HG03103 (cell line): ENCODE data around the gene LSAMP.
"Not testable (repeated sequence)": the region's sequence is repeated elsewhere in the genome, so short reads cannot be mapped to it uniquely, and the experiment has no call there.

Experiments used
- ATAC-seq: cut with Tn5 transposase; IDR thresholded peaks from one replicate; pipeline ENCODE4 v1.9.1; 2021; ENCODE audit warnings: low read depth; ENCODE audit not compliant: unreplicated experiment

The LSAMP gene

DNA sequence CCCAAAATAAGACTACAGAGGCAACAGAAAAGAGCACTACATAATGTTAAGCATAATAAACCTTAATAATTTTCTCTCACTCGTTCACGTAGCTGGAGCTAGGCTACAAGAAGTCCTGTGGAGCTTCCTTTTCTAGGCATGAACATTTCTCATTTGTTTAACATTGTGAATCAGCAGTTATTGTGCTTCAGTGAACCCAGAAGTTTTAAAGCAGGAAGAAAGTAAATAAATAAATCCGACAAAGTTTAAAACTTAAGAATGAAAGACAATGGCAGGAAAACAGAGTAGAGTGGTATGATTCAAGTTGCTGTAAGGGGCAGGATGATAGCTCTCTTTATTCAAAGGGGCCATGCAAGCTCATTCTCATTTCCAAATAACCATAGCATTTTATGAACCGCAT lies 191.8 kb downstream of the LSAMP start:
- ATAC-seq = no peak

DNA sequence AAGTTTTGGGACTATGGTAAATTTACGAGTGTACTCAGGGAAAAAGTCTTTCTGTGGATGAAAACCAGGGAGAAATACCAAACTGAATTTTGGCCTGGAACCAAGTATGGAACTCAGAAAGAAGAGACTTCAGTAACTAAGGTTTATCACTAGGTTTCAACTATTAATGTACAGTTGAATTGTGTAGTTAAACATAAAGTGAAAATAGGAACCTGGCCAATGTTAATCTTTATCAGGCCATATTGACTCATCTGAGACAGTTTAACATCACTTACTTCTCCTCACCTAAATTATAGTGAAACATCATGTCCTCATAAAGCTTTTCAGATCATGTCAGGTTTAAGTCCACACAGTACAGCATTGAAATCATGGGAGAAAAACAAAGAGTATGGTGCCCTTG lies 197.7 kb downstream of the LSAMP start:
- no peak for ATAC-seq

DNA sequence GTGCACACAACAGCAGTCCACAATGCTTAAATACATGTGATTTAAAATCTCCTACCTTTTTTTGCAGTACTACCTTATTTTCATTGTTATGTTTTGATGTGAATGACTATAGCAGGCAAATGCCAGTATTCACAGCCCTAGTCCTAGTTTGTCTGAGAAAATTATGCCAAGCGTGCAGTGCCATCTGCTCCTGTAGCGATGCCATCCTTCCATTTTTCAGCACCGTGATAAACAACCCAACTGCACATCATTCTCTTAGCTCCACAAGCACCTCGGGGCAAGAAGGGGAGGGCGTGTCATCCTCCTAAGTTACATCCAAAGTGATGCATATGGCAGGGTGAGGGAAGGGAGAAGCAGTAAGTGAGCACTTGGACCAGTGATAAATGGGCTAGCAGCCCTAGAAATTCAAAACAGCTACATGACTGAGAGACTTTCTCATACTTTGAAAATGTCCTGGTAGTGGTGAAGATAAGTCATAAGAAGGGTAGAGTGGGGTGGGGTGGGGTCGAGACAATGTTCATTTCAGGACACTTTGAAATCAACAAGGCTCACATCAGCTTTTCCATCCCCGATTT lies 198.8 kb downstream of the LSAMP start:
- ATAC-seq = no peak

DNA sequence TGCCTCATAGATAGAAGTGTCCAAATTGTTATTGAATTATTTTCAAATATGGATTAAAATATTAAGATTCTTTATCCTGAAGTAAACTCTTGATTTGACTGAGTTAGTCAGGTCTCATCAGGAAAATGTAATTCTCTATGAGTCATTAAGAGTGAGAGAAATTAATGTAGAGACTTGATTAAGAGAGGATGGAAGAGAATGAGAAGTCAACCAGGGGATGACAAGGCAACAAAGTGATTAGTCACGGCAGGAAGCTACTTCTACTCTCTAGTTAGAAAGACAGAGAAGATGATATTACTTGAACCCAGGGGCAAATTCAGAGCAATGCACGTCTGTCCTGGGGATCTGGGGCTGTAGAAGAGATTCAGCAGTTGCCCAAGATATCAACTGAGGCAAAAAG lies 202.5 kb downstream of the LSAMP start:
- ATAC-seq = no peak

DNA sequence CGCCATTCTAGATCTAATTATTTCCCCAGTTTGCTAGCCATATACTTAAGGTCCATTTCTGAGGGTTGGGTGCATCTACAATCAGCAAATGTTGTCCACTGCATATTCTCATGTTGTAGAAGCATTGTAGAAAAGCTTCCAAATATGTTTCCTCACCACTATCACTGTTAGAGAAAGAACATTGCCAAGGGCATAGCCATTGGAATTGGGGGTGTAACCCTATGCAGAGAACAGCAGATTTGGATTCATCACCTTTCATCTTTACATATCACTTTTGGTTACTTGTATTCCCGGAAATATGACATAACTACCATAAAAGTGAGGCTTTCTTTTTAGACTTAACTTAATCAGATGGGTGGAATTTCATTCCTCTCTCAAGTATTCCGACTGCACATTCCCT lies 203.6 kb downstream of the LSAMP start:
- no peak for ATAC-seq

DNA sequence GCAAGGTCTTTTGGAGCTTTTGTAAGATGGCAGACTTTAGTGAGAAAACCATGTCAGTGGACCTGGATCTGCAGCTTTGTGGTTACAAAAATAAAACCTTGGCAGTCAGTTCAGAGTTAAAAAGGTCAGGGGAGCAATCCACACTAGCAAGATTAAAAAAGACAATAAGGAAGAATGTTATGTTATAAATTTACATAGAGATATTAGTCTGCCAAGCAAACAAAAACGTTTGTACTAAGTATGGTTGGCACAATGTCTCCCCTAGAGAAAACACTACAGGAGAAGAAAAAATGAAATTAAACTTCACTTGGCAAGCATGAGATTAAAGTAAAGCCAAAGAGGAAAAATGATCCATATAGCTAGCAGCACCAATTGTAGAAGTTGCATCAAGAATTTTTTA lies 205.0 kb downstream of the LSAMP start:
- no peak for ATAC-seq

DNA sequence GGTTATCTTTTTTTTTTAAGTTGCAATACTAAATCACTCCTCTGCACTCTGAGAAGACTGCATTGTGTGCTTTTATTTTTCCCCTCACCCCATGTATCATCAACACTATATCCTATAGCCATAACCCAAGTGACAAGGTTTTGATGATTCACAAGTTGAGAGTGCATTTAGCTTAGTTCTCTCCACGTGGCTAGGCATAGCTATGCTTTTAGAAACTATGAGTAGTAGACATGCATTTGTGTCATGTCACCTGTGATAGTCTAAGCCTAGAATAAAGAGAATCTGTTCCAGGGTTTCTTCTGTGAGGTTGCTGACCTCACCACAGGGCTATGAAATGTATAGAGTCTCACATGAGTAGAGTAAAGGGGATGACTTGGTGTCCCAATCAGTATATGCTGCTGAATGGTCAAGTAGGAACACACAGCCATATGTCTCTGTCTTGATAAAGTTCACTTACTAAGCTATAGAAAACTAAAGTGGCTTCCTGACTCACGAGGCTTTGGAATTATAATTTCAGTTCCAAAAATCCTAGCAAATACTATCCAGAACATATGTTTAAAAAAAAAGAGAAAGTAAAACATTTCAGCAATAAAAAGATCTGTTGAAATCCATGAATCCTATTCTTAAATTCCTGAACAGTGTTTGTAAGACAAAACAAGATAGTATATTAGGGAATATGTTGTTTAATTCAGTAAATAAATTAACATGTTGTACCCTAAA lies 206.3 kb downstream of the LSAMP start:
- no peak for ATAC-seq

DNA sequence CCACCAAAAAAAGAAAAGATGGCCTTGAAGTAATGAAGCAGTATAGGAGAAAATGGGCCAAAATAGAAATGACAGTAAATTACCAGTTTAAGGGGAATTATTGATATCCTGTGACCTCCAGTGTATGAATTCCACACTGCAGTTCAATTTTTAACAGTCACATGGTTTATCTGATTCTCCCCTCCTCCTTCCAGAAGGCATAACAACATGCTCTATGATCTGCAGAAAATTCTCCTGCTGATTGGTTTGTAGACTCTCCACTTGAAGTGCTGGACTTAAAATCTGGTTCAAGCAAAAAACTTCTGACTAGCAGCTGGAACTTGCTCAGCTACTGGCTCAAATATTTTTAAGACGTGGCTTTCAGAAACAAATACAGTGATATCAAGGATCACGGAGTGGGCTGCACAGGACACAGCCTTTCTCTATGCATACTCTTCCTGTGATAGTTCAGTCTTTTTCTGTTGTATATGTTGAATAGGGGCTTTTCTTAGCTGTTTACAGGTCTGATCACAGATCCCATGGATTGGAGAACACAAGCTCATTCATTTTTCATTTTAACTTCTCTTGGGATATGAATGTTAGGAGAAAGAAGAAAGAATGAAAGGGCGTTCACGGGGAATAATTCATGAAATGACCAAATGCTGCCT lies 211.5 kb downstream of the LSAMP start:
- no peak for ATAC-seq

DNA sequence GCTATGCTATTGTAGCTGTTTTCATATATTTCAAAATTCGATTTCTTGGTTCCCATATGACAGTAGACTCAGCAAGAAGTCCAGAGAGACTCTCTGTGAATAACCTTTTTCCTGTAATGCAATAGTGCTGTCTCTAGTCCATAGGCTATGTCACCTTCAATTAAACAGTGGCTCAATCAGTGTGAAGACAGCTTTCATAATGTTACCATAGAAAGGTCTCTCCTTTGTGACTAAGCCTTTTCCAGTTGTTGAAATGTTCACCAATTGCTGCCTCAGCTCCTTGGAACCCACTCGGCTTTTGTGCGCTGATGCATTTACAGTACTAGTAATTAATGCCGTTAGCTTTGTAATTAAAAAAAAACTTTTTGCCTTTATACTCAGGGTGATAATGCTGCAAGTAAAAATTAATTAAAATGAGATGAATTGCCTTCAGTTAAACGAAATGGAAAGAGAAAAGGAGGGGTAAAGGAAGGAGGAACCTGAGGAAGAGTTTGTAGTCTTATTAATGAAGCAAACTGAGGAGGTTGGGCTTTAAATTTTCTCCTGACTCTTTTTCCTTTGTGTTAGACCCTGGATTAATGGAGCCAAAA lies 214.8 kb downstream of the LSAMP start:
- no peak for ATAC-seq

DNA sequence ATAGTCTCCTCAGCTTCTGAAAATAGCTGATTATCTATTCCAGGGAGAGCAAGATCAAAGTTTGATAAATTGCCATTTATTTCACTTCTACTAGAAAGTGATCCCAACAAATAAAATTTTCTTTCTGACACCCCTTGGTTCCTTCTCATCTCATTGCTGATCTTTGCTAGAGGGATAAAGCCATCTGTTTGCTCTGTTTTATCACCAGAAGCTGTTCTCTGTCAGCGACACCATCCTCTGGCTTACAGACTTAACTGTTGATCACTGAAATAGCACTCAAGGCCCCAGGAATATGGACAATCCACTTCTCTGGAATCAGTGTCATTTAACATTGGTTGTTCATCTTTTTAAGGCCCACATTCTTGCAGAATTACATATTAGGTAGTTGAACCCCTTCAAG lies 219.0 kb downstream of the LSAMP start:
- no peak for ATAC-seq

DNA sequence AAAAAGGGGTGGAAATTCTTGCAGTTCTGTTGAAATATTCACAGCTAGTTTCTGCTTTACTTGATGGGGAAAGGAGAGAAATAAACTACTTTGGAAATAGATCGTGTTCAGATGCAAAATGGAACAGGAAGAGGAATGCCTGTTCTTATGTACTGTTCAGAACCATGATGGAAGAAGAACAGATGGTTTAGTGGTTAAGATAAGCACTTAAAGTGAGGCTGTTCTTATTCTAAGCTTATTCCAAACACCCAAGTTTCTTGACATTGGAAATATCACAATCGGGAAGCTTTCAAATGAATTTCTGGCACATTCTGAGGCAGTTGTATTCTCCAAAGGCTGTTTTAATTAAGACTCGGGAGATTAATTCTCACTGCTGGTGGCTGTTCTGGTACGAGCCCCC lies 228.5 kb downstream of the LSAMP start:
- no peak for ATAC-seq

DNA sequence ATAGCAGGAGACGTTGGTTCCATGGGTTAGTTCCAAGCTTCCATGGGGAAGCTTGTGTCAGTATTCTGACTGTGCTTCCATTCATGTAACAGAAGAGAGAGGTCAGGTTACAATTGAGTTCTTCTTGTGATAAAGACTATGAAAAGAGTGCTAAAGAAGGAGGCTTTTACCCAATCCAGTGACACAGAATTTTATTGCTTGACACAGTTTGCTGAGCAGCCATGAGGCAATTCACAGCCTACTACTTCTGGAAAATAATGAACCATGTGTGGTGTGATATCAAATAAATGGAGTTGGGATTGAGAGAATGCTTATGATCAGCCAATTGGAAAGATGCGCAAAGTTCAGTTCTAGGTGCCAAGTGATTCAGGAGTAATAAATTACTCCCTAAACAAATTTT lies 233.4 kb downstream of the LSAMP start:
- ATAC-seq = no peak

DNA sequence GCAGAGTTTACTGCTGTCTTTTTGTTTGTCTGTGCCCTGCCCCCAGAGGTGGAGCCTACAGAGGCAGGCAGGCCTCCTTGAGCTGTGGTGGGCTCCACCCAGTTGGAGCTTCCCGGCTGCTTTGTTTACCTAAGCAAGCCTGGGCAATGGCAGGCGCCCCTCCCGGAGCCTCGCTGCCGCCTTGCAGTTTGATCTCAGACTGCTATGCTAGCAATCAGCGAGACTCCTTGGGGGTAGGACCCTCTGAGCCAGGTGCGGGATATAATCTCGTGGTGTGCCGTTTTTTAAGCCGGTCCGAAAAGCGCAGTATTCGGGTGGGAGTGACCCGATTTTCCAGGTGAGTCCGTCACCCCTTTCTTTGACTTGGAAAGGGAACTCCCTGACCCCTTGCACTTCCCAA lies 236.5 kb downstream of the LSAMP start:
- ATAC-seq = not testable (repeated sequence)

DNA sequence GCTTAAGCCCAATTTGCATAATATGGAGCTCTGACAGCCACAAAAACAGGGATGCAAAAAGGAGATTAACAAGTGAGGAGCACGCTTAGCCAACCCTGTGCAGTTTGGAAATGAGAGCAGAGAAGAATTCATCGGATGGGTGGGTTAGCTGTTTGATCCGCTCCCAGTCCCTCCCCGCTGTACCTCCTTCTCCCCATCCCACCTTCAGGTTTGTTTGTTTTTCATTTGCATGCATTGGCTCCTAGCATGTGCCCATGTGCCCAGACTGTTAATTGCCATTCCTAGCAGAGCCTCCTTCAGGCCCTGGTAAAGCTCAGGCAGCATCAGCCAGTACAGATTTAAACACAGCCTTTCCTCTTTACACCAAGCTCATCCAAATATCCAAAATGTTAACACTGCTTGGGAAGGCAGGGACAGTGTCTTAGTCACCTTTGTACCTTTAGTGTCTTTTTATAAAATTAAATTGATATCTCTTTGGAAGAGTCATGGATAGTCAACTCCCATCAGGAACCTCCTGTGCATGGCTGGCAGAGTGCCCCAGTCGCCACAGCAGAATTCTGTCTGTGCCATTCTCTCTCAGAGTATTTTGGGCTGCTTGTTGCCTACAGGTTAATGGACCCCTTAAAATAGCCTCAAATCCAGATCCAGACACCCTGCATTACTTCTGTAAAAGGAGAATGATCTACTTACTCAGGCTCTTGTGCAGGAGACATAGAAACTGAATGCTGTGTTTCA lies 244.2 kb downstream of the LSAMP start:
- ATAC-seq = no peak

DNA sequence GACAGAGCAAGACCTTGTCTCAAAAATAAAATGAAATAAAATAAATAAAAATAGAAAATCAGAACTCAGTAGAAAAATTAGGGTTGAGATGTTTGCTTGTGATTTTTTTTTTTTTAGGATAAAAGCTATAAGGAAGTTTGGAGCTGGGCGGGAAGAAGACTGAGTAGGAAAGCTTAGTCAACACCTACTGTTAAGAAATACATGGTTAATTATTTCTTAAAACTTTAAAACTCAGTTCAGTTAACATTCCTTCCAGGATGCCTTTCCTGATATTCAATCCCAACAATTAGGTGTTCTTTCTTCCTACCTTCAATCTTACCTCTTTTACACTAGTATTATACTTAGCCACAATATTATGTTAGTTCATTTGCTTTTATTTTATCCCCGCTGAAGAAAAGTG lies 246.2 kb downstream of the LSAMP start:
- no peak for ATAC-seq

DNA sequence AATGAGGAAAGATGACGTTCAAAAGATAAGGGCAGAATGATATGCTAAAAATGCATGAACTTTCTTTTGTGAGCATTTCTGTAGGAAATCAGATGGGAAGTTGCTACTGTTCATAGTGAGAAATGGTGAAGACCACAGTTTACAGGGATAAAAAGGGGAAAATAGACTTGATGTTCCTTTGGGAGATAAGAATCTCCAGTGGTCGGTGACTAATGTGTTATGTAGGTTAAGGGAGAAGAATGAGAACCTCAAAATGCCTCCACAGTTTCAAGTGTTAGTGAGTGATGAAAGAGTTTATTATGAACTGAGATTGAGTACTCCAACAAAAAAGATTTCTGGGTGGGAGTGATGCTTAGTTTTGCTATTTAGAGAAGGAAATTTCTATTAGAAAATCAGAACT lies 247.2 kb downstream of the LSAMP start:
- ATAC-seq = no peak

DNA sequence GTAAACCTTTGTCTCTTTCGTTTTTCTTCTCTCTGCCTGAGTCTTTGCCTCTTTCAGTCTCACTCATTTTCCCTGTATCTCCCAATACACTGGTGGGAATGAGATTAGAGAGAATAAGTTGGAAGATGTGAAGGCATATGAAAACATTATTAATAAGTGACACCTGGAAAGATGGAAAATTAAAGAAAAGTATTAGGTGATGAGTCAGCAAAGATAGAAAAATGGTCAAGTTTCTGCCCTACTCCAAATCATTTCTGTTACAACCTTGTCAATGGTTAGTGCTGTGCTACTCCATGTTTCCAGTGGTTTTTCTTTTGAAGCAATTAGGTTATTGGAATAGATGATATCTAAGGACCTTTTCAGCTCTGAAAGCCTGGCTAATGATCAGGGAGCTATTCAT lies 252.8 kb downstream of the LSAMP start:
- ATAC-seq = no peak

DNA sequence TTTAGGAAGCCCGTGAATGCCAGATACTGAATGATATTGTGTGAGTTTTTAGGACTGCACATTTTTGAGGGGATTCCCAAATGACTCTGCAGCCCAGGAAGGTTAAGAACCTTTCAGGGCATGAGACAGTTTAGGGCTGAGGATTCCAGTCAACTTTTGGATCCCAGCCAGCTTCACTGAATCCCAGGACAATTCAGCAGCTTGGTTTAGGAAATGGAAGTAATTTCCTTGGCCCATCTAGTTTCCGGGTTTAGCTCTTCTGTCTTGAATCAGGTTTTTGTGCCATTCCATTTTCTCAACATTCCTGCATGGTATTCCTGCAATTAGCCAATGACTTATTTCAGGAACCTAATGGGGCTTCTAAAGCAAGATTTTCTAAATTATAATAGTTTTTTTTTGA lies 253.9 kb downstream of the LSAMP start:
- ATAC-seq = no peak

DNA sequence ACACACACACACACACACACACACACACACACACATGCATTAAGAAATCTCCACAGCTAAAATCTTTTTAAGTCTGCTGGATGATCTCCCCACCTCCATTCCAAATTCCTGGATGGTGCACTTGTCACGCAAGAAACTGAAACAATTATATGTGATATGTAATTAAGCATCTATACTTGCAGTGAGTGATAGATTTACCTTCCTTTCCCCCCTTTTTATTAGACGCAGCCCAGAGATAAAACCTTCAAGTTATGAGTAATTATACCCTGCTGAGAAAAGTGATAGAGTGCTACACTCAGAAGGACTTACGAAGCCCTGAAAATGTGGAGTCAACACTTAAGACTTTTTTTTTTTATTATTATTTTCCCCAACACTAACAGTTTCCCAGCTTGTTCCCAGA lies 255.2 kb downstream of the LSAMP start:
- ATAC-seq = no peak

DNA sequence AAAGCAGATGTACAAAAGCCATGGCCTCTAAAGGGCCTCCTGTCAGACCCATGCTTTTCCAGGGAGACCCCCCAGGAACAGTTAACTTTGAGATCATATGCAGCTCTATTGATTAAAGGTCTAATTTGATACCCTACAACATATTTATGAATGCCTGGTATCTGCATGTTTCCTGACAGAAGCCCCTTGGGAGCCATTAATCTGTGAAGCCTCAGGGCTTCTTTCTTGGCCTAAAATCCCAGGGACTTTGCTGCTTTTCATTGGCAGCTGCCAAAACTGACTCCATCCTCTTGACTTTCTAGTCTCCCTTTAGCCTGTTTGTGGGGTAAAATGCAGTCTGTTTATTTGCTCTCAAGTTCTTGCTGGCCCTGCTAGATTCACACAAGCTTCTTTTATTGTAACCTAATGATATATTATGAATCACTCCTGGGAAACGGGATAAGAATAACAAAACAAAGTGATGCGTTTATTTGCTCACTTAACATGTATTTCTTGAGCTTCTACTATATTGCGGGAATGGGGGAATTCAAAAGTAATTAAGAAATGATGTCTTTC lies 257.0 kb downstream of the LSAMP start:
- no peak for ATAC-seq

DNA sequence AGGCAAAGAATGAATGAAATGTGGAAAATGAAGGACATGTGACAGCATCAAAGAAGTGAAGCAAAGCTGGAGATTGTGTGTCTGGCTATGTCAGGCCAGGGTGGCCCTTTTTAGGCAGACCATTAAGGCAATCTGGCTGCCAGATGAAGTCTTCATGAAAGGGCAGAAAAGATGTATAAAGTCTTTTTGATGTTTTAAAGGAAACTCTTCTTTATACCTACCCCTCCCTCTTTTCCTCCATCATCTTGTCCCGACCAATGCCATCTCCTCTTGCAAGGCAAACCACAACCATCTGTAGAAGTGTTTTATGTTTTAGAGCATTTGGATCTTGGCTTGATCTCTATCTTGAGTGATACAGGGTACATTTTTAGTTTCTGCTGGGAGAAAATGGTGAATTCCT lies 259.2 kb downstream of the LSAMP start:
- no peak for ATAC-seq
